ENCODE data around the gene PCNX1.
"Not testable (repeated sequence)": the region's sequence is repeated elsewhere in the genome, so short reads cannot be mapped to it uniquely, and the experiment has no call there.

Gene PCNX1

GRCh38 chr14:70917633-70918032 lies 10.4 kb downstream of the PCNX1 start:
- FAIRE-seq = no peak

- FAIRE-seq = no peak
These were observed 12.5 kb downstream of the PCNX1 start for GRCh38 chr14:70919774-70920173.

- no peak for FAIRE-seq
These were observed 13.3 kb downstream of the PCNX1 start for GRCh38 chr14:70920608-70921007.

- FAIRE-seq = no peak
These were observed 14.4 kb downstream of the PCNX1 start for GRCh38 chr14:70921669-70922068.

- no peak for FAIRE-seq
These were observed 17.3 kb downstream of the PCNX1 start for GRCh38 chr14:70924521-70924920.

GRCh38 chr14:70926235-70926830 lies 19.1 kb downstream of the PCNX1 start:
- FAIRE-seq = no peak

- no peak for FAIRE-seq
These were observed 23.7 kb downstream of the PCNX1 start for GRCh38 chr14:70931008-70931407.

- no peak for FAIRE-seq
These were observed 26.8 kb downstream of the PCNX1 start for GRCh38 chr14:70934084-70934483.

GRCh38 chr14:70934502-70935134 lies 27.4 kb downstream of the PCNX1 start:
- no peak for FAIRE-seq

GRCh38 chr14:70935135-70935534 lies 27.9 kb downstream of the PCNX1 start:
- FAIRE-seq = no peak

GRCh38 chr14:70939693-70940092 lies 32.4 kb downstream of the PCNX1 start:
- FAIRE-seq = not testable (repeated sequence)

GRCh38 chr14:70941637-70942341 lies 34.5 kb downstream of the PCNX1 start:
- not testable (repeated sequence) for FAIRE-seq

GRCh38 chr14:70942342-70942706 lies 35.1 kb downstream of the PCNX1 start:
- no peak for FAIRE-seq

- not testable (repeated sequence) for FAIRE-seq
These were observed 35.5 kb downstream of the PCNX1 start for GRCh38 chr14:70942721-70943120.

- FAIRE-seq = no peak
These were observed 36.6 kb downstream of the PCNX1 start for GRCh38 chr14:70943838-70944237.

- no peak for FAIRE-seq
These were observed 40.5 kb downstream of the PCNX1 start for GRCh38 chr14:70947739-70948138.

GRCh38 chr14:70952485-70952884 lies 45.2 kb downstream of the PCNX1 start:
- no peak for FAIRE-seq

GRCh38 chr14:70954068-70954467 lies 46.8 kb downstream of the PCNX1 start:
- no peak for FAIRE-seq

GRCh38 chr14:70955543-70956480 lies 48.6 kb downstream of the PCNX1 start:
- no peak for FAIRE-seq

GRCh38 chr14:70956511-70956910 lies 49.3 kb downstream of the PCNX1 start:
- no peak for FAIRE-seq

GRCh38 chr14:70957710-70958109 lies 50.5 kb downstream of the PCNX1 start:
- FAIRE-seq = no peak

- no peak for FAIRE-seq
These were observed 55.7 kb downstream of the PCNX1 start for GRCh38 chr14:70962935-70963334.

- FAIRE-seq = no peak
These were observed 57.2 kb downstream of the PCNX1 start for GRCh38 chr14:70964492-70964891.
